ENCODE results near the gene MCUB.

DNA sequence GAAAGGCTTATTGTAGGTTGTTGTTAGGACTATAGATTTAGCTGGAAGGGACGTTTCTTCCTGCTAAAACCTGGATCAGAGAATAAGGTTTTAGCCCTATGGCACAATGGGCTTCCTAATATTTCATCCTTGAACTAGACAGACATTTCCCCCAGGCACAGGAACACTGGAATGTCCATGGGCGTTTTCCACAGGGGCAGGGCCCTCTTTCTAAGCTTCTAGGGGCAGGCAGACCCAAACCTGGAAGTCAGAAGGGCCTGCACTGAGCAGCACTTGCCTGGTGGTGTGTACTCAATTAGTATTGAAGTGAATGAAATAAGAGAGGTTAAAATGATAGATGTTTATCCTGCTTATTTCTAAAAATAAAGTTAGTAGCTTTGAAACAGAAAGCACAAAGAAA lies 102.1 kb downstream of the MCUB start:
- TF ChIP-seq POLR2AphosphoS5 (IDR thresholded peaks at IDR 0.05; ENCODE audit: borderline replicate concordance, low read depth, low read length) (no peak), EZH2 (IDR thresholded peaks at IDR 0.05) (no peak)
